ENCODE data around the gene SLC18A2. TPM values are rescaled to one million over a fixed set of nuclear protein-coding genes. Genes with fewer than 3 reads are reported as not detected.

Gene SLC18A2
- total RNA-seq, 1 donor: under 0.01 TPM

DNA sequence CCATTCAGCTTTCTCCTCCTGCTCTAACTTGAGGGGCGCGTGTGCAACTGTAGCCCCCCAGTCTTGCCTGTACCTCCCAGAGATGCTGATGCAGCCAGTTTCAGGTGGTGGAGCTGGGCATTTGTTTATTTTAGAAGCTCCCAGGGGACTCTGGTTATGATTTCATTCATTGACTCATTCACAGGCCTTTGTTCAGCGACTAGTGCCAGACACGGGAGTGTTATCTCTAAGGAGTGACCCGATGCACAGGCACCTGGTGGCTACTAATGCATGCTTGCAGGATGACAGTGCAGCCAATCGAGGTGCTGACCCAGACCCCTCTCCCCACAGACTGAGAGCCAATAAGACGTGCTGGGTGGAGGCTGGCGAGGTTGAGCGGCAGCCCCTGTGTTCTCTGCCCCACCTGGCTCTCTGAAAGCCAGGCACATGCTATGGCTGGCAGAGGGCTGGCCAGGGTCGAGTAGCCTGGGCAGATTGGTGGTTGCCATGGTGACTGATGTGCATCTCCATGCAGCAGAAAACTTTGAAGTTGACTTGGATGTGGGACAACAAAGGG lies 19.7 kb upstream of the SLC18A2 start:
- peak; percentile 24 for DNase-seq (ENCODE audit: low read depth)
- TF ChIP-seq, protein P1, sequence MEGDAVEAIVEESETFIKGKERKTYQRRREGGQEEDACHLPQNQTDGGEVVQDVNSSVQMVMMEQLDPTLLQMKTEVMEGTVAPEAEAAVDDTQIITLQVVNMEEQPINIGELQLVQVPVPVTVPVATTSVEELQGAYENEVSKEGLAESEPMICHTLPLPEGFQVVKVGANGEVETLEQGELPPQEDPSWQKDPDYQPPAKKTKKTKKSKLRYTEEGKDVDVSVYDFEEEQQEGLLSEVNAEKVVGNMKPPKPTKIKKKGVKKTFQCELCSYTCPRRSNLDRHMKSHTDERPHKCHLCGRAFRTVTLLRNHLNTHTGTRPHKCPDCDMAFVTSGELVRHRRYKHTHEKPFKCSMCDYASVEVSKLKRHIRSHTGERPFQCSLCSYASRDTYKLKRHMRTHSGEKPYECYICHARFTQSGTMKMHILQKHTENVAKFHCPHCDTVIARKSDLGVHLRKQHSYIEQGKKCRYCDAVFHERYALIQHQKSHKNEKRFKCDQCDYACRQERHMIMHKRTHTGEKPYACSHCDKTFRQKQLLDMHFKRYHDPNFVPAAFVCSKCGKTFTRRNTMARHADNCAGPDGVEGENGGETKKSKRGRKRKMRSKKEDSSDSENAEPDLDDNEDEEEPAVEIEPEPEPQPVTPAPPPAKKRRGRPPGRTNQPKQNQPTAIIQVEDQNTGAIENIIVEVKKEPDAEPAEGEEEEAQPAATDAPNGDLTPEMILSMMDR (IDR thresholded peaks at IDR 0.05; ENCODE audit: insufficient read depth, low read length): no peak
- no peak overlapping the region for H3K4me3 ChIP-seq (ENCODE audit: low read depth, low read length)

DNA sequence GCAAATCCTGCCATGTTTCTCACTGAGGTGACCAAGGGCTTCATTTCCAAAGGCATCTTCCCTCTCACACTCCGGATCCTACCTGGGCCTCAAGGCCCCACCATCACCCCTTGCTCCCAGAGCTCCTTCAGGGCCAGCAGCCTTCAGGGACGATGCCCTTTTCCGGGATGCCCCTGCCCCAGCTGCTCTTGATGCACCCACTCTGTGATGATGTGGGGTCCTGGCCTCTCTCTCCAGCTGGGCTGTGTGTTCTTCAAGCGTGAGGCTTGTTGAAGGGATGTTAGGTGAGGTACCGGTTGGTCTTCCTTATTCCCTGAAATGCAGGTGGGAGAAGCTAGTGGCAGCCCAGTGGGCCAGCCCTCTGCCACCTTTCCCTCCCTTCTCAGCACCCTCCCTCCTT lies 18.4 kb upstream of the SLC18A2 start:
- DNase-seq (ENCODE audit: low read depth): no peak
- TF ChIP-seq, protein P1 (IDR thresholded peaks at IDR 0.05; ENCODE audit: insufficient read depth, low read length): no peak
- H3K4me3 ChIP-seq (ENCODE audit: low read depth, low read length): no peak overlapping the region

DNA sequence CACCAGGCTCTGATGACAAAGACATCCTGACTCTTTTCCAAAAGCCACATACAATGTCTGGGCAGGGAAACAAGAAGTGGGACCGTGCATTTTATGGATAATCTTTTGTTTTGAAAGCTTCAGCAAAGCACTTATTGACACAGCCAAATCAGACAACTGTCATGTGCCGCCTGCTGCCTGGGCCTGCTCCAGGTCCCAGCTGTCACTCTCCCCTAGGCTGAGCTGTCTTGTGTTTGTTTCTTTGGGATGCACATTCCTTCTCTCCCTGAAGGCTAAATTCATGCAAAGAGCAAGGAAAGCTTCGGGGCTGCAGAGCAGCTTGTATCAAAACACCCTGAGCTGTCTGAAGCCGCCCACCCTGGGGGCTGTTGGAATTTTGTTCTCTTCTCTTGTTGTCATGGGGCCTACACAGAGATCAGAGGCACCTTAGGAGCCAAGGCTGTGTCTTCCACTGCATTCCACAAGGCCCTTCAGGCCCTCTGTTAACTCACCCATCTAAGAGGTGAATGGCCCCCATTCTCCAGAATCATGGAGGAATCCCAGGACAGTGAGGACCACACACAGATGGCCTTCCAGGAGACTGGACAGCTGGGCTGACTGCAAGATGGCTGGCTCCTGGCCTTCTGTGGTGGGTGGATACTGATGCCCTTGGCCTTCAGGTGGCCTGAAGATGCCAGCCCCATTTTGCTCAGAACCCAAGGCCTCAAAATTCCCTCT lies 17.8 kb upstream of the SLC18A2 start:
- no peak for DNase-seq (ENCODE audit: low read depth)
- no peak overlapping the region for H3K4me3 ChIP-seq (ENCODE audit: low read depth, low read length)
- TF ChIP-seq, protein P1 (IDR thresholded peaks at IDR 0.05; ENCODE audit: insufficient read depth, low read length): no peak

DNA sequence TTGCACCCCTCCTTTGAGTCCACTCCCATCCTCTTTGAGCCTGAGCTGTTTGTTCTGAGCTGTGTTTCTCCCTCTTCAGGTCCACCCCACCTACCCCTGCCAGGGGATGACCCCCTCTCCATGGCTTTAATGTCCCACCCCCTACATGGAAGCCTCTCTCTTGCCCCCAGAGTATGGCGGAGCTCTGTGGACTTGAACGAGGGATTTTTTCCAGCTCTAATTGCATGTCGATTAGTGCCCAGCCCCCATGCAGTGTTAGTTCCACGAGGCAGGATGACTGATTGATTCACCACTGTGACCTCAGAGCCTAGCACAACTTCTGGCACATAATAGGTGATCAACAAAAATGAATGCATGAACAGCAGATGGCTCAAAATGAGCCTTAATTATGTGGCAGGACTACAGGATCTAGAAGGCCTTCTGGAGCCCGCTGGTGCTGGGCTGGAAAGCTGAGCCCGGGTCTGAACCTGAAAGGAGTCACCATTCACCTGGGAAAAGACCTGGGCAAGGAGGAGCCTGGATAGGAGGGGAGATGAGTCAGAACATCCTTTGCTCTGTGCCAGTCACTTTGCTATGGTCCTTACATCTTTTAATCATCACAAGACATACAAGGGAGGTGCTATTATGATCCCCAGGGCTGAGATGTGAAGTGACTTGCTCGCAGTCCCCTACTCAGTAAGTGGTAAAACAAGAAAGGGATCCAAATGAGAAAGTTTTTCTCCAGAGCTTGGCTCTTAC lies 17.1 kb upstream of the SLC18A2 start:
- H3K4me3 ChIP-seq (ENCODE audit: low read depth, low read length): no peak overlapping the region
- TF ChIP-seq, protein P1 (IDR thresholded peaks at IDR 0.05; ENCODE audit: insufficient read depth, low read length): no peak
- no peak for DNase-seq (ENCODE audit: low read depth)

DNA sequence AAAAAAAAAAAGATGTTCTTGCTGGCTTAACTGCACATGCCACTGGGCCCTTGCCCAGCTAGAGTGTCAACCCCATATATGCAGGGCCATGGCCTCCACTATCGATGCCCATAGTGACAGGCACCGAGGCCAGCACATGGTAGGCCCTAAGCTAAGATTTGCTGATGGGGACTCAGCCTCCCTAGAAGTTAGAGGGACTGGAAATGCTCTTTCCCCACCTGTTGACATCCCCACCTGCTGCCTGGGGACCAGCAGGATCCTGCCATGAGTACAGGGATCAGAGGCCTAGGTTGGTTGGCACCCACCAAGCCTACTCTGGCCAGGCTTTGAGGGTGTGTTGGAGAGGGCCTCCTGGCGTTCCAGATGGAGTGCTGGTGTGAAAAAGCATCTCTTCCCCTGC lies 16.0 kb upstream of the SLC18A2 start:
- no peak for DNase-seq (ENCODE audit: low read depth)
- TF ChIP-seq, protein P1 (IDR thresholded peaks at IDR 0.05; ENCODE audit: insufficient read depth, low read length): no peak
- no peak overlapping the region for H3K4me3 ChIP-seq (ENCODE audit: low read depth, low read length)

DNA sequence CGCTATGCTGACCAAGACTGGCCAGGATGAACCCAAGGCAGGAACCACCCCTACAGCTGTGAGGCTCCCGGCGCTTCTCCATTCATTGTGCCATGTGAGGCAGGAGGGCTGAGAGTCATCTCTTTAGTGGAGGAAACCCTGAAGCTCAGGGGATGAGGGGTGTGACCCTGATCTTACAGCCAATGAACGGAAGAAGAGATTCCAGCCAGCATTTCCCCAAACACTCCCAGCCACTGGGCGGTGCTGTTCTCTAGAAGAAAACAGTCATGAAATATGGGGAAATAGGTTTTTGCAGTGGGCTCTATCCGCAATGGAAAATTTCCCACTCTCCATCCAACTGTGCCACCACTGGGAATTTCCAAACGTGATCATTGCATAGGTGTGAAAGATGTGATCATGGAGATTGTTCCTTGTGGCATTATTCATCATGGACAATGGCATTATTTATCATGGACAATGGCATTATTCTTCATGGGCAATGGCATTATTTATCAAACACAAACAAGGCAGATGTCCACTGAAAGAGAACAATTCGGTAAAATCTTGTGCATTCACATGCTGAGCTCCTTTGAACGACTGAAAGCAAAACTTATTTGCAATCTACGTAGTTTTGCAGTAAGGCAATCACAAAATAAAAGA lies 14.0 kb upstream of the SLC18A2 start:
- DNase-seq (ENCODE audit: low read depth): peak; percentile 16
- TF ChIP-seq, protein P1 (IDR thresholded peaks at IDR 0.05; ENCODE audit: insufficient read depth, low read length): peak; percentile 43
- H3K4me3 ChIP-seq (ENCODE audit: low read depth, low read length): no peak overlapping the region

Data from fibroblast of the aortic adventitia (primary cell).